Activated CD8-positive, alpha-beta memory T cell treated with anti-CD3 and anti-CD28 coated beads, Interleukin-2, amount 50 U/mL, for 4 hours (primary cell): ENCODE measurements around the gene DNAJC5.

Source experiments
- DNase-seq: peaks from one replicate; pipeline ENCODE4 v3.0.0-alpha.2; 2020

DNAJC5 gene

DNA sequence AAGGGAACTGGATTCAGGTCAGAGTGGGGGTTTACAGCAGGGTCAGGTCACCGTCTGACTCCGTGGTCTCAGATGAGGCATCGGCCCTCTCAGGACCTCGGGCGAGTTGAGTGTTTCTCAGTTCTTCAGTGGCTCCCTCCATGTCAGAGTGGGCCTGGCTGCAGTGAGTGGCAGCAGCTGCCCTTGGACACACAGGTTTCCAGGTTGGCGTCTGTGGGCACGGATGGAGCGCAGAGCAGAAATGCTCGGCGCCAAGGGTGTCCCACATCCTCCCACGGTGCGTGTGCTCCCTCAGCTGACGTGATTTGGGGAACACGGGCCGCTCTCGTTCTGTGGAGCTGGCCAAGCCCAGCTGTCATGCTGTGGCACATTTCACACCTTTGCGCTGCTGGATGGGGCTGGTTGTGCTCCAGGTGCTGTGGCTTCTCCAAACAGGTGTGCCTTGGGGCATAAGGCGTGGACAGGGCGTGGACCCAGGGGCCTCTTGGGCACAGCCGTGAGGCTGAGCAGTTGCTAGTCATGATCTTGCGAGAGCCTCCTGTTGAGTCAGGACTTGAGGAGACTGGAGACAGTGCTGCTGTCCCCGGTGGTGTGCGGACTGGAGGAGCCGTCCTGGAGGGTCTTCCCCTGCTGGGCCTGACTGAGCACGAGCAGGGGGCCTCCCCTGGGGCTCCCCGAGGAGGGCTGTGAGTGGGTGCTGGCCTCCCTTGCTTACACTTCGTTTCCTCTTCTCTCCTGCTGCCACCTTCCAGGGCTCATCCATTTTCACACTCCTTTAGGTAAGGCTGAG lies 9.5 kb upstream of the DNAJC5 start:
- DNase-seq: no peak

DNA sequence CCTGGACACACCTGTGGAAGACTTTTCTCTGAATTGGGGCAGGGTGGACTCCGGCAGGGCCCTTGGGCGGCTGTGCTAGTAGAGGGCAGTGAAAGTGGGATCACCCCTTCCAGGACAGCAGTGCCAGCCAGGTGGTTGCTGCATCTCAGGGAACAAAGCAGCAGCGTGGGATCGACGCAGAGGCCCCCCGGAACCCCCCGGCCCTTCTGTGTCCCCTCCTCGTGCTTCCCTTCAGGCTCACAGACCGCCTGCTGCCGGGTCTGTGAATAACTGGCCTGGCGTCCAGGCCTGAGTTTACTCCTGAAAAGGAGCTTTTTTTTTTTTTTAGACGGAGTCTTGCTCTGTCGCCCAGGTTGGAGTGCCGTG lies 8.9 kb upstream of the DNAJC5 start:
- DNase-seq: no peak

GRCh38 chr20:63886921-63887320 lies 8.0 kb upstream of the DNAJC5 start:
- DNase-seq: no peak

- no peak for DNase-seq
Observed at GRCh38 chr20:63889241-63890200, 5.4 kb upstream of the DNAJC5 start.

- DNase-seq: no peak
Observed at GRCh38 chr20:63890201-63890576, 4.7 kb upstream of the DNAJC5 start.

GRCh38 chr20:63890616-63891015 lies 4.3 kb upstream of the DNAJC5 start:
- DNase-seq: no peak

DNA sequence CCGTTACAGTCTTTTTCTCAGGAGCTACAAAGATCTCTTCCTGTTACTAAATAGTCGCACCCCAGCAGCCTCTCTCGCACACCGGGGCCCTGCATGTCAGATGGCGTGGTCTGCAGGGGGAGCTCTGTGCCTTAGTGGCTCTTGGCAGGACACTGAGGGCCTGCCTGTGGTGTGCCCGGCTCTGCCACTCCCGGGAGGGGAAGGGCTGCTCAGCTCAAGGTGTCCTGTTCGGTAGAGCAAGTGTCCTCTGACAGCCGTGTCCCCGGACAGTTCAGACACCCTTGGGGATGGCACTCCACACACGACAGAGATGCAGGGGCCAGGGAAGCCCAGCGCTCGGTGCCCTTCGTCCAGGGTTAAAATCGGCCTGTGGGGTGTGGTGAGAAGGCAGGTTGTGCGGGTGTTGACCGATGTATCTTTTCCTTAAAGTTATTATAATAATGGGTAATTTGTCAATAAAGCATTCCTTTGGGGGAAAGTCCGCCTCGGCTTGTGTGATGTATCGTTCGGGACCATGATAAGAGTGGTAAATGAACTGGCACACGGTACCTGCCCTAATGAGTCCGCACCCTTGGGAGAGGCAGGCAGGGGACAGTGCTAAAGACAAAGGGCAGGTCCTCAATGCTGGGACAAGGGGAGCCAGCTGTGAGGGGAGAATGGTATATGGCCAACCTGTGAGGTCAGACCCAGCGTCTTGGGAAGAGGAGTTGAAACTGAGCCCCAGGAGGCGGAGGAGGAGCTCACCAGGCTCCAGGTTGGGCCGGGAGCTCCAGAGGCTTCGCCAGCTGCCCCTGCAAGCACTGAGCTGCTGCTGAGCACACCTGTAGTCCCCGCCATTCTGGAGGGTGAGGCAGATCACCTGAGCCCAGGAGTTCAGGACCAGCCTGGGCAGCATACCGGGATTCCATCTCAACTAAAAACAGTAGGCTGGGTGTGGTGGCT lies 3.6 kb upstream of the DNAJC5 start:
- DNase-seq: peak; percentile 20

- DNase-seq: no peak
Observed at GRCh38 chr20:63892402-63892801, 2.5 kb upstream of the DNAJC5 start.

DNA sequence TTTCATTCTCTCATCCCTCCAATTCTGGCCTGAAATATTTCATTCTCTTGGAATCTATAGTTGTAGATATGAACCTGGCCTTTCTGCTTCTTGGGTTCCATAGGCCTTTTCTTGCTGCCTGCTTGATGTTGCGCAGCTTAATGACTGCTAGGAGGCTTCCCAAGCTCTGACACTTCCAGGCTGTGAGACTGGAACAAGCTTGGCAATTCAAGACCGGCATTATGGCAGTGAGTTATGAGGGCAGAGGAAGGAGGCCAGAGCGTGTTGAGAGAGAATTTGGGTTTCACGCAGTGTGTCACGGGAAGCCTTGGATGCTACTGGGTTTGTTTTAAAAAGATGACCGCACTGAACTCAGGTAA lies 948 bp upstream of the DNAJC5 start:
- DNase-seq: no peak

DNA sequence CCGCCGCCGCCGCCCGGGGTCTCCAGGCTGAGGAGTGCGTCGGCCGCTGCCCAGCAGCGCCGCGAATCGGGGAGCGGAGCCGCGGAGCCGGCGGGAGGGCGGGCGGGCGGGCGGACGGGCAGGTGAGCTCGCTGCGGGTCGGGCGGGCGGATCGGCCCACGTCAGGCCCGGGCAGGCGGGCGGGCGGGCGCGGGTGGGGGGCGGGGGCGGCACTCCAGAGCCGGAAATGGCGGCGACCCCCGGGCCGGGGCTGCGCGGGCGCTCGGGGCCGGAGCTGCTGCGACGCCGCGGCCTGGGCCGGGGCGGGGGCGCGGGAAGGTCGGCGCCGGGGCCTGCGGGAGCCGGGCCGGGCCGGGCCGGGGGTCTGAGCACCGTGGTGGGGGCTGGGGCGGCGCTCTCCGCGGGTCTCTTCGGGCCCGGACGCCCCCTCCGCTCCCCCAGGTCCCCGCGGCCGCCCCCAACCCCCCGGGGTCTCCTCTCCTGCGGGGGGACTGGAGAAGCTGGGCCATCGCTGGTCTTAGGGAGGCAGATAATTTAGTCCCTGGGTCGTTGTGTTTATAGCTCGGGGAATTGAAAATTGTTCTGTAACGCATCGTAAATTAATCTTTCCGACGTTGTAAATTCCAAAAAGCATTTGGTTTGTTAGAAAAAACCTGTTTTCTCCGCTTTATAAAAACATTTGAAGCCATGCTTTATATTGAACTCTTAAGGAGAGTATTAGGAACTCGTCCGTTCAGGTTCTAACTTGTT lies 451 bp downstream of the DNAJC5 start:
- no peak for DNase-seq

DNA sequence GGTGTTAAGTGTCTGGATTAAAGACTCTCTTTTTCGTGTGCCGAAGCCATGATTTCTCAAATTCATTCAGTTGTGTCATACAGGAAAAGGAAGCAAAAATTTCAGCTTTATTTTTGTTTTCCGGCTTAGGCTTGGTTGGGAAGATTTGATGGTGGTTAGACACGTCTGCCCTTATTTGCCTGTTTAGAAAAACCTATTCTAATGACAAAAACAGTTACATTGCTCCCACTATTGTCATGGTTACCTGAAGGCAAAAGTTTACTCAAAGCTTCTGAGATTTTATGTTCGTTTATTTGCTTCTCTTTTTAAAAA lies 982 bp downstream of the DNAJC5 start:
- DNase-seq: no peak

DNA sequence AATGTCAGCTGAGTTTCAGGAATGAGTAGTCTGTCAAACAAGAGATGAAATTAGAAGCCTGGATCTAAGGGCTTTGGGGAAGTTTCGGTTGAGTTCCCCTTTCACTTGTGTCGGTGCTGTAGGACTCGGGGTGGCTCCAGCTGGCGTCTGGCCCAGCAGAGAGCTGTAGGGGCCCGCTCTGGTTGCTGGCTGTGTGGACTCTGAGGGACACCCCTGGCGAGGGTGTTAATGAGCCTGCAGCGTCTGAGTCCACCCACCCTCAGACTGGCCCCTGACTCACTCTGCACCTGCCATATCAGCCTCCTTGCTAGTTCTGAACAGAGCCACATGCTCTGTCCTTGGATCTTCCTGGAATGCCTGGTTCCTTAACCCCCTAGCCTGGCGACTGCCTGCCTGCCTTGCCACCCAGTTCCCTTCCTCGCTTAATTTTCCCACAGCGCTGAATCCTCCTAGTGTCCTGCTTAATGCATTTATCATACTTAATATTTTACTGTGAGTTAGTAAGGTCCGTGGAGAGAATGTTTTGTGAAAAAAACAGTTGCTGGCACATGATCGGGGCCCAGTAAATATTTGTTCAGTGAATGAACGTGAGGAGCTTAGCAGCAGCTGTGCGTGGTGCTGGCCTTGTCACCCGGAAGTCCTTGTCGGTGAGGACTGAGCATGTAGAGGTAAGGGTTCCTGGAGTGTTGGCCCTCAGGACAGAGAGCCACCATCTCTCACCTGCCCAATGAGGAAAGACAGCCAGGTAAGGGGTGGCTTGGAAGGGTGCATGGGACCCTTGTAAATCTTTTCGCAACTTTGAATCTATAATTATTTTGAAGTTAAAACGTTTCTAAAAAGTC lies 1.6 kb downstream of the DNAJC5 start:
- peak; percentile 24 for DNase-seq

GRCh38 chr20:63897978-63898561 lies 3.1 kb downstream of the DNAJC5 start:
- DNase-seq: no peak

GRCh38 chr20:63898882-63899558 lies 4.1 kb downstream of the DNAJC5 start:
- no peak for DNase-seq

- no peak for DNase-seq
Observed at GRCh38 chr20:63900413-63900812, 5.5 kb downstream of the DNAJC5 start.

DNA sequence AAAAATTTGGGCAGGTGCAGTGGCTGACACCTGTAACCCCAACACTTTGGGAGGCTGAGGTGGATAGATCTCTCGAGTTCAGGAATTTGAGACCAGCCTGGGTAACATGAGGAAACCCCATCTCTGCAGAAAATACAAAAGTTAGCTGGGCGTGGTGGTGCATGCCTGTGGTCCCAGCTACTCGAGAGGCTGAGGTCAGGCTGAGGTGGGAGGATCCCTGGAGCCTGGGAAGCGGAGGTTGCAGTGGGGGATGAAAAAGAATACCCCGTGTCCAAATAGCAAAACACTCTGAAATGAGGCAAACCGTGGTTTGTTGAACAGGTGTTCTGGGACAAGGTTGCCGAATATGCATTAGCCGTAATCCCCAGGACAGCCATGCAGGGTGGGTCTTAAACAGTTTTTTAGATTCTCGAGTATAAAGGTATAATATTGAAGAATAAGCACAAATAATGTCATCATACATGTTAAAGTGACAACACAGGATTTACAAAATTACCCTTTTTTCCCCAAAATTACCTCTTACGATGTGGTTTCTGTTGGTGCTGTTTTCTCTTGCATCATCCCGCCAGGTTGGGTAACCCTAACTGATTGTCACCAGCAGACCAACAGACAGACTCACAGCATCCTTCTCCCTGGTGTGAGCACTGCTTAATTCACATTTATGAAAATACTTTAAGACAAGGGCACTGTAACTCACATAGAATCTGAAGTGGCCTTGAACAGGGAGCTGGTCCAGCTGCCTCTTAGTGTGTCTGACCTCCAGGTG lies 9.1 kb downstream of the DNAJC5 start:
- no peak for DNase-seq

- DNase-seq: no peak
Observed at GRCh38 chr20:63908008-63908682, 13.2 kb downstream of the DNAJC5 start.

DNA sequence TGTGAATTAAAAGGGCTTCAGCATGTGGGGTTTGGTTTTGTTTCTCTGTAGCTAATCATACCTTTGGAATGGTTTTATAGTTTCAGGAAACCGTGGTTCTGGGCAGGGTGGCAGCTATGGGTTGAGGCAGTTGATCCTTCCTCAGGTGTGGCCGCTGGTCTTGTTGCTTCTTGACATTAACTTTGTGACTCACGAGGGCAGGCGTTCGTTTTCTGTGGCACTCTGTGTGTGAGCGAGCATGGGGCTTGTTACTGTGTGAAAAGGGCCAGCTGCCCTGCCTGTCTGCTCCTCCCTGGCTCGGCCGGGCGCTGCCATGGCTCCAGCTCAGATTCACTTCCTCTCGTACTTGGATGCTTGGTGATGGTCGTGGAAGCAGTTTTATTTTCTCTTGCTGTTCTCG lies 16.2 kb downstream of the DNAJC5 start:
- no peak for DNase-seq

DNA sequence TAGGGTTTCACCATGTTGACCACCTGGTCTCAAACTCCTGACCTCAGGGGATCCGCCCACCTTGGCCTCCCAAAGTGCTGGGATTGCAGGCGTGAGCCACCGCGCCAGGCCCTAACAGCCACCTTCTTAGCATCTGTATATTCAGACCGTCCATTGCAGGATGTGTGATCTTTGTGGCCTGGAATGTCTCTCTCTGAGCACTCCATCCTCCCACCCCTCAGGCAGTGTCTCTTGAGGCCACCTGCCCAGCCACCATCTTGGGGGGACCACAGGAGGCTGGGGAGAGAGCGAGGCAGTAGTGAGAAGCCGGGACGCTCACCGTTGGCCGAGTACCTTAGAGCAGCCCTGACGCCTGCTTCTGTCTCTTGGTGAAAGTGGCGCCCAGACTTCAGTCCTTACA lies 18.8 kb downstream of the DNAJC5 start:
- no peak for DNase-seq
